IMR-90 (cell line): ENCODE measurements around the gene GNAS. TPM values are rescaled to one million over a fixed set of nuclear protein-coding genes. Genes with fewer than 3 reads are reported as not detected.

Experiments
- ATAC-seq: fragments of 200-7000 bp; cut with Tn5 transposase; 2 replicates; pipeline ENCODE4 v1.9.1; 2020; ENCODE audit warnings: low read depth, mild to moderate bottlenecking, moderate library complexity
- BruUV-seq: library from RNA; stranded (reverse); fragments of 400-500 nt; replicated peaks from 2 replicates; lab custom pipeline; 2021; lab: Mats Ljungman, UMichigan
- CTCF ChIA-PET: fragments of 300-600 bp; formaldehyde crosslinking; extraction: SDS; loops from one replicate; lab custom pipeline; 2021; ENCODE audit warnings: antibody characterized with exemption; lab: Yijun Ruan, JAX
- POLR2A ChIA-PET: fragments of 300-600 bp; sonication (Branson Sonifier 250); formaldehyde crosslinking; loops from one replicate; lab custom pipeline; 2022; ENCODE audit warnings: antibody characterized with exemption; ENCODE audit not compliant: unreplicated experiment; lab: Charles Lee
- DNase-seq: peaks from one replicate; pipeline ENCODE4 v3.0.0; 2013
- H2AFZ ChIP-seq: replicated peaks from 2 replicates; pipeline ENCODE3; 2013; ENCODE audit warnings: low read length, mild to moderate bottlenecking; ENCODE audit not compliant: poor library complexity
- H2AK5ac ChIP-seq: 2 replicates; pipeline ENCODE4 v1.6.1; 2013; ENCODE audit warnings: low read depth, low read length, inconsistent platforms
- H2AK9ac ChIP-seq: replicated peaks from 2 replicates; pipeline ENCODE3; 2013; ENCODE audit warnings: mild to moderate bottlenecking, low read depth, low read length, moderate library complexity; ENCODE audit not compliant: poor library complexity
- H2BK120ac ChIP-seq: 2 replicates; pipeline ENCODE4 v1.6.1; 2013; ENCODE audit warnings: low read depth, low read length, inconsistent platforms
- H2BK15ac ChIP-seq: 3 replicates; pipeline ENCODE4 v1.6.1; 2013; ENCODE audit warnings: low read depth, low read length, inconsistent platforms
- H2BK20ac ChIP-seq: 2 replicates; pipeline ENCODE4 v1.6.1; 2013; ENCODE audit warnings: low read depth, mild to moderate bottlenecking, inconsistent platforms, low read length, moderate library complexity
- H2BK5ac ChIP-seq: 2 replicates; pipeline ENCODE4 v1.6.1; 2013; ENCODE audit warnings: mild to moderate bottlenecking, low read depth, low read length, inconsistent platforms; ENCODE audit not compliant: poor library complexity, severe bottlenecking
- H3K14ac ChIP-seq: replicated peaks from 2 replicates; pipeline ENCODE4 v1.6.1; 2013; ENCODE audit warnings: low read depth, low read length, inconsistent platforms
- H3K18ac ChIP-seq: 2 replicates; pipeline ENCODE4 v1.6.1; 2013; ENCODE audit warnings: low read depth, low read length, control low read depth
- H3K23ac ChIP-seq: 2 replicates; pipeline ENCODE4 v1.6.1; 2013; ENCODE audit warnings: low read depth, low read length, inconsistent platforms
- H3K27ac ChIP-seq: 2 replicates; pipeline ENCODE4 v1.5.1; 2013; ENCODE audit warnings: mild to moderate bottlenecking, control low read depth, low read length; ENCODE audit not compliant: insufficient read depth
- H3K27me3 ChIP-seq: 2 replicates; pipeline ENCODE4 v1.6.1; 2013; ENCODE audit warnings: low read length; ENCODE audit not compliant: control insufficient read depth, insufficient read depth
- H3K36me3 ChIP-seq: 2 replicates; pipeline ENCODE4 v1.6.1; 2013; ENCODE audit warnings: low read length, mixed read lengths; ENCODE audit not compliant: control insufficient read depth, insufficient read depth
- H3K4ac ChIP-seq: 2 replicates; pipeline ENCODE4 v1.6.1; 2013; ENCODE audit warnings: low read depth, low read length, inconsistent platforms
- H3K4me1 ChIP-seq: 2 replicates; pipeline ENCODE4 v1.6.1; 2013; ENCODE audit warnings: low read length, mixed read lengths; ENCODE audit not compliant: control insufficient read depth, insufficient read depth
- H3K4me2 ChIP-seq: 2 replicates; pipeline ENCODE4 v1.6.1; 2013; ENCODE audit warnings: low read depth, mild to moderate bottlenecking, control low read depth, low read length, moderate library complexity
- H3K4me3 ChIP-seq: 2 replicates; pipeline ENCODE4 v1.5.1; 2013; ENCODE audit warnings: low read depth, mild to moderate bottlenecking, control low read depth, low read length, moderate library complexity; ENCODE audit not compliant: insufficient read depth
- H3K56ac ChIP-seq: 2 replicates; pipeline ENCODE4 v1.6.1; 2013; ENCODE audit warnings: low read length, inconsistent platforms; ENCODE audit not compliant: insufficient read depth; ENCODE audit errors: extremely low read depth
- H3K79me1 ChIP-seq, 2 experiments: 2 replicates each; pipeline ENCODE4 v1.6.1; 2013; ENCODE audit warnings: low read length in 2 of 2, inconsistent platforms in 1 of 2, low read depth in 1 of 2
- H3K9ac ChIP-seq: 2 replicates; pipeline ENCODE4 v1.6.1; 2013; ENCODE audit warnings: low read depth, low read length, control low read depth
- H3K9me1 ChIP-seq: 2 replicates; pipeline ENCODE4 v1.6.1; 2013; ENCODE audit warnings: low read length, inconsistent platforms; ENCODE audit not compliant: insufficient read depth
- H3K9me3 ChIP-seq: 2 replicates; pipeline ENCODE4 v1.6.1; 2013; ENCODE audit warnings: low read length; ENCODE audit not compliant: control insufficient read depth, insufficient read depth
- H4K20me1 ChIP-seq: 2 replicates; pipeline ENCODE4 v1.6.1; 2013; ENCODE audit warnings: low read length, inconsistent platforms; ENCODE audit not compliant: insufficient read depth
- H4K5ac ChIP-seq: 2 replicates; pipeline ENCODE4 v1.6.1; 2013; ENCODE audit warnings: mild to moderate bottlenecking, low read depth, low read length, control low read depth
- H4K8ac ChIP-seq, 2 experiments: 2 replicates each; pipeline ENCODE4 v1.6.1; 2013; ENCODE audit warnings: low read depth in 2 of 2, low read length in 2 of 2, control low read depth in 1 of 2, inconsistent platforms in 1 of 2
- H4K91ac ChIP-seq: 2 replicates; pipeline ENCODE4 v1.6.1; 2013; ENCODE audit warnings: low read depth, low read length, inconsistent platforms; ENCODE audit not compliant: insufficient read depth
- BHLHE40 ChIP-seq: fragments of 150-350 bp; IDR thresholded peaks from 2 replicates; pipeline ENCODE4 v1.6.1; 2016; ENCODE audit warnings: mild to moderate bottlenecking, low read depth, low read length
- CEBPB ChIP-seq: IDR thresholded peaks from 2 replicates; pipeline ENCODE4 v1.6.1; 2012; ENCODE audit warnings: low read depth, low read length, improper control_type of control experiment
- CHD1 ChIP-seq: IDR thresholded peaks from 2 replicates; pipeline ENCODE4 v1.6.1; 2012; ENCODE audit warnings: low read depth, low read length, improper control_type of control experiment
- CTCF ChIP-seq: conservative IDR thresholded peaks from 2 replicates; pipeline ENCODE4 v1.5.1; 2012; ENCODE audit warnings: mild to moderate bottlenecking, low read depth, low read length, improper control_type of control experiment
- FOS ChIP-seq: fragments of 150-350 bp; IDR thresholded peaks from 2 replicates; pipeline ENCODE4 v1.6.1; 2016; ENCODE audit warnings: low read depth, low read length
- MXI1 ChIP-seq: IDR thresholded peaks from 2 replicates; pipeline ENCODE4 v1.6.1; 2012; ENCODE audit warnings: low read depth, mild to moderate bottlenecking, low read length, moderate library complexity, borderline replicate concordance
- NFE2L2 ChIP-seq: fragments of 150-350 bp; IDR thresholded peaks from 2 replicates; pipeline ENCODE4 v1.6.1; 2016; ENCODE audit warnings: low read depth, mild to moderate bottlenecking, low read length
- POLR2A ChIP-seq: IDR thresholded peaks from 2 replicates; pipeline ENCODE4 v1.6.1; 2012; ENCODE audit warnings: mild to moderate bottlenecking, low read depth, low read length
- RAD21 ChIP-seq: IDR thresholded peaks from 2 replicates; pipeline ENCODE4 v1.6.1; 2012; ENCODE audit warnings: low read length, improper control_type of control experiment
- RCOR1 ChIP-seq: IDR thresholded peaks from 2 replicates; pipeline ENCODE4 v1.6.1; 2012; ENCODE audit warnings: mild to moderate bottlenecking, low read length, improper control_type of control experiment; ENCODE audit not compliant: insufficient replicate concordance
- RFX5 ChIP-seq: IDR thresholded peaks from 2 replicates; pipeline ENCODE4 v1.8.0; 2012; ENCODE audit warnings: low read depth, mild to moderate bottlenecking, low read length, moderate library complexity
- SMC3 ChIP-seq: fragments of 150-350 bp; IDR thresholded peaks from 2 replicates; pipeline ENCODE4 v1.6.1; 2016; ENCODE audit warnings: low read depth, mild to moderate bottlenecking, antibody characterized with exemption, low read length, moderate library complexity
- WGBS, 2 experiments: methylation state at CpG; one replicate each; pipeline versions ENCODE4 v1.1.5 to v1.1.7; 2013; ENCODE audit warnings: missing lambda C conversion rate in 2 of 2; ENCODE audit not compliant: insufficient read length in 1 of 2; ENCODE audit errors: extremely low coverage in 2 of 2; 5-methylcytosine and 5-hydroxymethylcytosine counted together
- dilution Hi-C: fragments of 300-500 bp; cut with HindIII; formaldehyde crosslinking; loops from one replicate; pipeline ENCODE4 v1.14.3; 2018; ENCODE audit warnings: low sequenced_read_pairs; ENCODE audit not compliant: unreplicated experiment
- in situ Hi-C: fragments of 300-500 bp; cut with MboI; formaldehyde crosslinking; loops from 3 replicates; pipeline ENCODE4 v1.14.3; 2019; ENCODE audit warnings: low sequenced_read_pairs, inconsistent platforms, mixed read lengths
- intact Hi-C: fragments of 100-400 bp; cut with micrococcal nuclease; formaldehyde crosslinking; loops from 2 replicates; pipeline ENCODE4 v1.10.0; 2022
- polyA plus RNA-seq, 3 experiments: library from polyadenylated mRNA; depleted of rRNA; stranded (reverse); fragments of >200 nt; gene quantifications; 2 replicates each; pipeline ENCODE4 v1.2.3, GENCODE V29; 2012; ENCODE audit warnings: low replicate concordance in 1 of 3
- total RNA-seq: library from RNA; depleted of rRNA; stranded (reverse); fragments of >200 nt; gene quantifications from 2 replicates; pipeline ENCODE4 v1.2.3, GENCODE V29; 2012
- TF ChIP-seq, protein P1 (sequence below): fragments of 150-350 bp; IDR thresholded peaks from 2 replicates; pipeline ENCODE4 v1.6.1; 2016; ENCODE audit warnings: low read depth, mild to moderate bottlenecking, low read length, moderate library complexity, borderline replicate concordance

Gene GNAS
- total and polyA plus RNA-seq, 2 of the 4 experiments (the other 2 are of a cell fraction): 397 to 1,356 TPM

GRCh38 chr20:58908221-58908620, 55.7 kb downstream of the GNAS start (continued):
- TF ChIP-seq RFX5: no peak
- no peak for TF ChIP-seq FOS
- TF ChIP-seq CEBPB: no peak
- TF ChIP-seq NFE2L2: no peak
- TF ChIP-seq CHD1: no peak
- TF ChIP-seq POLR2A: no peak
- TF ChIP-seq, protein P1, sequence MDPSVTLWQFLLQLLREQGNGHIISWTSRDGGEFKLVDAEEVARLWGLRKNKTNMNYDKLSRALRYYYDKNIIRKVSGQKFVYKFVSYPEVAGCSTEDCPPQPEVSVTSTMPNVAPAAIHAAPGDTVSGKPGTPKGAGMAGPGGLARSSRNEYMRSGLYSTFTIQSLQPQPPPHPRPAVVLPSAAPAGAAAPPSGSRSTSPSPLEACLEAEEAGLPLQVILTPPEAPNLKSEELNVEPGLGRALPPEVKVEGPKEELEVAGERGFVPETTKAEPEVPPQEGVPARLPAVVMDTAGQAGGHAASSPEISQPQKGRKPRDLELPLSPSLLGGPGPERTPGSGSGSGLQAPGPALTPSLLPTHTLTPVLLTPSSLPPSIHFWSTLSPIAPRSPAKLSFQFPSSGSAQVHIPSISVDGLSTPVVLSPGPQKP: no peak

DNA sequence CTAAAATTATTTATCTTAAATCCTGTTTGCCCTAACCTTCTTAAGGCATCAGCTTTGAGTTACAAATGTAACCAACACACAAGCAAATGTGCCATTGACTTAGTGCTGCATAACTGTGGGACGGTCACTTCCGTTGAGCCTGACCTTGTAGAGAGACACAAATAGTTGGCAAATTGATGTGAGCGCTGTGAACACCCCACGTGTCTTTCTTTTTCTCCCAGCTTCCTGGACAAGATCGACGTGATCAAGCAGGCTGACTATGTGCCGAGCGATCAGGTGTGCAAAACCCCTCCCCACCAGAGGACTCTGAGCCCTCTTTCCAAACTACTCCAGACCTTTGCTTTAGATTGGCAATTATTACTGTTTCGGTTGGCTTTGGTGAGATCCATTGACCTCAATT, 56.4 kb downstream of the GNAS start:
- Histone ChIP-seq H3K27ac (no peak overlapping the region), H4K20me1 (peaks cover 59% of the 10 kb centered on the region)
- TF ChIP-seq CEBPB (no peak), RCOR1 (no peak), FOS (no peak), RAD21 (no peak), SMC3 (no peak), RFX5 (no peak), NFE2L2 (no peak), BHLHE40 (no peak), POLR2A (no peak), CTCF (no peak), CHD1 (no peak), MXI1 (no peak)
- TF ChIP-seq, protein P1: no peak

More for the DNA sequence above, 56.4 kb downstream of the GNAS start:
- H3K4ac ChIP-seq: no peak overlapping the region
- no TSS peak for BruUV-seq
- dilution Hi-C loops (no loop called here), intact Hi-C loops (loop anchor here (5.0 kb wide), 1 partner anchor 73 kb away; the partner anchor contains the start of gene NELFCD), in situ Hi-C loops (loop anchor here (5.0 to 10.0 kb wide), 2 partner anchors 73 to 116 kb away; partner anchors contain the start of gene NELFCD)
- no peak overlapping the region for H4K5ac ChIP-seq
- H2BK120ac ChIP-seq: no peak overlapping the region
- H3K23ac ChIP-seq: no peak overlapping the region
- ChIA-PET CTCF (no interaction called here), POLR2A (no interaction called here)
- H4K91ac ChIP-seq: no peak overlapping the region
- DNase-seq (no peak), ATAC-seq (no peak)
- H3K79me1 ChIP-seq: peaks cover 26 to 56% of the 10 kb centered on the region in 2 experiments
- no peak overlapping the region for H3K18ac ChIP-seq
- no peak overlapping the region for H3K56ac ChIP-seq
- H3K14ac ChIP-seq: no peak overlapping the region
- H2BK5ac ChIP-seq: no peak overlapping the region
- no peak overlapping the region for H3K4me2 ChIP-seq
- H3K9ac ChIP-seq: no peak overlapping the region
- H2AFZ ChIP-seq: no peak overlapping the region
- no peak overlapping the region for H2AK5ac ChIP-seq
- no peak overlapping the region for H3K4me3 ChIP-seq
- 98% methylated on average over 5 of the region's 9 CpGs; no CpG with 5 or more reads in 1 of the 2 experiments for WGBS, 2 experiments
- H3K9me3 ChIP-seq: no peaks in the 10 kb centered on the region
- no peak overlapping the region for H2BK20ac ChIP-seq
- no peak overlapping the region for H4K8ac ChIP-seq
- H3K27me3 ChIP-seq: no peaks in the 10 kb centered on the region
- H2BK15ac ChIP-seq: no peak overlapping the region
- H3K4me1 ChIP-seq: peaks cover 12% of the 10 kb centered on the region
- H3K36me3 ChIP-seq: peaks cover 56% of the 10 kb centered on the region
- peaks cover 21% of the 10 kb centered on the region for H3K9me1 ChIP-seq
- H2AK9ac ChIP-seq: no peak overlapping the region
